Fibroblast of the aortic adventitia (primary cell): ENCODE data around the gene WNK1. TPM values are rescaled to one million over a fixed set of nuclear protein-coding genes. Genes with fewer than 3 reads are reported as not detected.

Experiments used
- DNase-seq: peaks from one replicate; pipeline ENCODE4 v3.0.0-alpha.2; 2010; ENCODE audit warnings: low read depth
- H3K4me3 ChIP-seq: 2 replicates; pipeline ENCODE4 v1.5.1; 2011; ENCODE audit warnings: low read depth, mild to moderate bottlenecking, control low read depth, low read length, moderate library complexity
- total RNA-seq: library from RNA; depleted of rRNA; stranded (reverse); fragments of >200 nt; gene quantifications from 2 replicates; pipeline ENCODE4 v1.2.3, GENCODE V29; 2012; ENCODE audit warnings: low replicate concordance
- TF ChIP-seq, protein P1 (sequence below): IDR thresholded peaks from 2 replicates; pipeline ENCODE4 v1.5.1; 2011; ENCODE audit warnings: mild to moderate bottlenecking, low read length, control low read depth, inconsistent platforms; ENCODE audit not compliant: insufficient read depth

The WNK1 gene
- total RNA-seq, 1 donor = 91.7 TPM

DNA sequence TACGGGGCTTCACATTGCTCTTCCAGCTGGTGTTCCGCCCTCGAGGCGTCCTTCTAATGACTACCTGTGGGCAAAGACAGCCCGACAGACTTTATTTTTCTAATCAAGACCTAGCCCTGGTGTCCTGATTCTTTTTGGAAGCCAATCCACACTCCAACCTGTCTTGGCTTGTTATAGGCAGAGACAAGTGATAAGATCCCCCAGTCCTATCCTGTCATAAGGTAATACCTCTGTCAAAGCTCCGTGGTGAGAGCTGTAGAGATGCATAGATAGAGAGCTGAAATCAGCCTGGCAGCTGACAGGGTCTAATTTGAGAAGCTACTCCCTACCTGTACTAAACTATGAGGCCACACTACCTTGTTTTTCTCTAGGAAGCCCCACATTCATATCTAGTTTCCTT, 11.5 kb upstream of the WNK1 start:
- no peak for DNase-seq
- H3K4me3 ChIP-seq = no peak overlapping the region
- TF ChIP-seq, protein P1, sequence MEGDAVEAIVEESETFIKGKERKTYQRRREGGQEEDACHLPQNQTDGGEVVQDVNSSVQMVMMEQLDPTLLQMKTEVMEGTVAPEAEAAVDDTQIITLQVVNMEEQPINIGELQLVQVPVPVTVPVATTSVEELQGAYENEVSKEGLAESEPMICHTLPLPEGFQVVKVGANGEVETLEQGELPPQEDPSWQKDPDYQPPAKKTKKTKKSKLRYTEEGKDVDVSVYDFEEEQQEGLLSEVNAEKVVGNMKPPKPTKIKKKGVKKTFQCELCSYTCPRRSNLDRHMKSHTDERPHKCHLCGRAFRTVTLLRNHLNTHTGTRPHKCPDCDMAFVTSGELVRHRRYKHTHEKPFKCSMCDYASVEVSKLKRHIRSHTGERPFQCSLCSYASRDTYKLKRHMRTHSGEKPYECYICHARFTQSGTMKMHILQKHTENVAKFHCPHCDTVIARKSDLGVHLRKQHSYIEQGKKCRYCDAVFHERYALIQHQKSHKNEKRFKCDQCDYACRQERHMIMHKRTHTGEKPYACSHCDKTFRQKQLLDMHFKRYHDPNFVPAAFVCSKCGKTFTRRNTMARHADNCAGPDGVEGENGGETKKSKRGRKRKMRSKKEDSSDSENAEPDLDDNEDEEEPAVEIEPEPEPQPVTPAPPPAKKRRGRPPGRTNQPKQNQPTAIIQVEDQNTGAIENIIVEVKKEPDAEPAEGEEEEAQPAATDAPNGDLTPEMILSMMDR = no peak

- no peak for DNase-seq
- TF ChIP-seq, protein P1 = no peak
- no peak overlapping the region for H3K4me3 ChIP-seq
These were observed 2.6 kb upstream of the WNK1 start for GRCh38 chr12:749751-750270.

DNA sequence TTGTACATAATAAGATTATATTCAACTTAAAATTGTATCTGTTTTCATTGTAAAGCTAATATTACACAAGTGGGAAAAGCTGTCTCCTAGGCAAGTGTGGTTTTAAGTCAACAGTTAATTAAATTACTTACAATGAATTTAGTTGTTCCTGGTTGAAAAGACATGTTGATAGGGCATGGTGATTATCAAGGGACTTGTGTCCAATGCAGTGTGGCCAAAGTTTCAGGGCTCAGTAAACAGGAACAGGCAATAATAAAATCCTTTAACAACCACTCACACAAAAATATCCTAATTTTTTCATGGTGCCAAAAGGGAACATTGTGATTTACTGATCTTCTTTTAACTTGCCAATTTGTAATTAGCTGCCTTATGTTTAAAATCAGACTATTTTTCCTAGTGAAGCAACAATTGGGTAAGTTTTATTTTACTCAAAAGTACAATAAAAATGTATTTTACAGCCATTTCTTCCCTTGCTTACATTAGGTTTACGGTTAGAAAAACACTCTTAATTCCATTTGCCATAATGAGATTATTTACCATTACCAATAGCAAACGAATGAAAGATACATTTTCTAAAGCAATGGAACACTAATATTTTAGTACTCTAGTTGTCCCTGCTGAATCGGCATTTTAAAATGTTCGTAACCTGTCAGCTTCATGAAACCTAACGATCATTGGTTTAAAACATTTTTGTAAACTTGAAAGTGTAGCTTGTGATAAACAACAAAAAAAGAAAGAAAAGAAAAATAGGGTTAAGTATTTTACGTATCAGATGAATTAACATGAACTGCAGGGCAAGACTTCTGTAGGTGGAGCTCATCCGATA, 1.8 kb upstream of the WNK1 start:
- H3K4me3 ChIP-seq = peak overlapping the region; percentile 65
- no peak for DNase-seq
- TF ChIP-seq, protein P1 = no peak

DNA sequence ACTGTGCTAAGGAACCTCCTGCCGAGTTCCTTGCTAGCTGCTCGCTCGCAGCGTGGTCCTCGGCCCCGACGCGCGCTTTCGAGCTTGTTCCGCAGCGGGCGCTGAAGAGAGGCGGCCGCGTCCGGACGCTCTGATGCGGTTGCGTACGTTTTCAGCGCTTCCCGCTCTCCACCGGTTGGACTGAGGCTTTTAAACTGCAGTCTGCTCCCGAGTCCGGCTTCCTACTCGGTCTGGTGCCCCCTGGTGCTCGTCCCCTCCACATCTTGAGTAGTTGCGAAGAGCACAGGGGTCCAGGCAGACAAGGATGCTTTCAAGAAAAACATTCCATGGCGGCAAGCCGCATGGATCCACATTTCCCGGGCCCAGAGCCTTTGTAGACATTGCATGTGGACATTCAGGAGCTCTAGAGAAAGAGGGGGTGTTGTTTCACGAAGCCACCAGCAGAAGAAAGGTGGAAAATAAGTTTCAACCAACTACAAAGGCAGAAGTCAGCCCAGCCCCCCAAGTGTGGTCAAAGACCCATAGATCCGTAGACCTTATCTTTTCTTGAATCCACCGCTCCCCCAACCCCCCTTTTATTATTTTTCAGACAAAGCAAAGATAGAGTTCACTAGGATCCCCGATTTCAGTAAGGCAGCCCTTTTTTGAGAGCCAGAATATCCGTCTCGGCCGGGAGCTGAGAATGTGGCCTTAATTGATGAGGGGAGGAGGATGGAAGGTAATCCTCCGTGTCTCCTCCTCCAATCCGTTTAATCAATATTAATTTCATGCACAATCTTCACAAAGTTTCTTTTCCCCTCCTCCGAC, 984 bp upstream of the WNK1 start:
- TF ChIP-seq, protein P1 = peak; percentile 84
- DNase-seq = peak; percentile 96
- peak overlapping the region; percentile 65 for H3K4me3 ChIP-seq

DNA sequence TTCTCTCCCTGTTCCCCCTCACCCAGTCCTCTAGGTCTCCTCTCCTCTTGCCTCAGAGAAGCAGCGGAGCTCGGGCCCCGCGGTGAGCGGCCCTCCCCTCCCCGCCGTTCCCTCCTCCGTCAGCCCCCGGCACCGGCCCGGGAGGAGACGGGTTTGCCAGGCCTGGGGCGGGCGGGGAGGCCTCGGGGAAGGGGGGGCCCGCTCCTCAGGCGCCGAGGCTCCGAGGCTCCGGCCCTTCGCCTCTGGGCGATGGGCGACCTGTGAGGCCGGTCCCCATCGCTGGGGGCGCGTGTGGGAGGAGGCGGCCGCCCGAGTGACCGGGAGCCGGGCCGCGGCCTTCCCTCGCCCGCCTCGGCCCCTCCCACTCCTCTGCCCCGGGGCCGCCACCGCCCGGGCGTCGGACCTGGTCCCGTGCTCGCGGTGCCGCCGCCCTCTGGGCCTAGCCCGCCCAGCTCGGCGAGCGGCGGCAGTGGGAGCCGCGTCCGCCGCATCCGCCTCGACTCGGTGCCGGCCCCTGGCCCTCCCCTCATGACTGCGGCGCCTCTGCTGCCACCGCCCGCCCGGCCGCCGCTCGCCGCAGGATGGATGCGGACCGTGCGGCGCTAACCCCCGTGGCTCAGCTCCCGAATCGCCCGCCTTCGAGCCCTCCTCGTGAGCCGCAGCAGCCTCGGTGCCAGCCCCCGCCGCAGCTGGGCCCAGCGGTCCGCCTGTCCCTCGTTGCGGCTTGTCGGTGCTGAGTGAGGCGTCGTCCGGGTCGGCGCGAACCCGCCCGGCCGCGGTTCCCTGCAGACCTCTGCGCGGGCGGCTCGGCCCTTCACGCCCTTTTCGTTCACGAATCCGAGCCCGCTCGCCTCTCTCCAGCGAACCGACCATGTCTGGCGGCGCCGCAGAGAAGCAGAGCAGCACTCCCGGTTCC, 574 bp downstream of the WNK1 start:
- TF ChIP-seq, protein P1 = no peak
- DNase-seq = peak; percentile 27
- H3K4me3 ChIP-seq = peak overlapping the region; percentile 88
